KMS-11 (cell line): ENCODE measurements around the gene KCNC1.

ENCODE experiments used
- H2AFZ ChIP-seq: fragments of 200-600 bp; sonication (generic); 2 replicates; pipeline ENCODE4 v1.6.1; 2016; ENCODE audit warnings: antibody characterized with exemption, mixed run types, low read depth
- H3K27ac ChIP-seq: fragments of 200-600 bp; sonication (generic); 2 replicates; pipeline ENCODE4 v1.6.1; 2016; ENCODE audit warnings: mild to moderate bottlenecking, mixed run types
- H3K27me3 ChIP-seq: fragments of 200-600 bp; sonication (generic); 2 replicates; pipeline ENCODE4 v1.6.1; 2017; ENCODE audit warnings: mild to moderate bottlenecking, low read depth, mixed run types, moderate library complexity; ENCODE audit not compliant: insufficient read depth
- H3K36me3 ChIP-seq: fragments of 200-600 bp; sonication (generic); 2 replicates; pipeline ENCODE4 v1.6.1; 2017; ENCODE audit warnings: mild to moderate bottlenecking, mixed run types; ENCODE audit not compliant: insufficient read depth
- H3K4me1 ChIP-seq: fragments of 200-600 bp; sonication (generic); 2 replicates; pipeline ENCODE4 v1.6.1; 2016; ENCODE audit warnings: mild to moderate bottlenecking, low read depth, mixed run types; ENCODE audit not compliant: poor library complexity, severe bottlenecking
- H3K4me2 ChIP-seq: fragments of 200-600 bp; sonication (generic); 2 replicates; pipeline ENCODE4 v1.7.0; 2016; ENCODE audit warnings: mild to moderate bottlenecking, mixed run types
- H3K4me3 ChIP-seq: fragments of 200-600 bp; sonication (generic); IDR thresholded peaks from 2 replicates; pipeline ENCODE4 v1.6.1; 2017; ENCODE audit warnings: low read depth, low read length, mixed read lengths; ENCODE audit not compliant: insufficient read depth
- H3K79me2 ChIP-seq: fragments of 200-600 bp; sonication (generic); 2 replicates; pipeline ENCODE4 v1.6.1; 2016; ENCODE audit warnings: low read depth, mixed run types; ENCODE audit not compliant: insufficient read depth
- H3K9ac ChIP-seq: fragments of 200-600 bp; sonication (generic); 2 replicates; pipeline ENCODE4 v1.6.1; 2016; ENCODE audit warnings: mild to moderate bottlenecking, mixed run types
- H4K20me1 ChIP-seq: fragments of 200-600 bp; sonication (generic); 2 replicates; pipeline ENCODE4 v1.6.1; 2016; ENCODE audit warnings: mild to moderate bottlenecking, mixed run types; ENCODE audit not compliant: insufficient read depth
- TF ChIP-seq, protein P1 (sequence below): fragments of 200-600 bp; sonication (generic); conservative IDR thresholded peaks from 2 replicates; pipeline ENCODE4 v1.6.1; 2017; ENCODE audit warnings: low read depth, mild to moderate bottlenecking, antibody characterized with exemption, low read length, moderate library complexity, mixed read lengths

Gene KCNC1

DNA sequence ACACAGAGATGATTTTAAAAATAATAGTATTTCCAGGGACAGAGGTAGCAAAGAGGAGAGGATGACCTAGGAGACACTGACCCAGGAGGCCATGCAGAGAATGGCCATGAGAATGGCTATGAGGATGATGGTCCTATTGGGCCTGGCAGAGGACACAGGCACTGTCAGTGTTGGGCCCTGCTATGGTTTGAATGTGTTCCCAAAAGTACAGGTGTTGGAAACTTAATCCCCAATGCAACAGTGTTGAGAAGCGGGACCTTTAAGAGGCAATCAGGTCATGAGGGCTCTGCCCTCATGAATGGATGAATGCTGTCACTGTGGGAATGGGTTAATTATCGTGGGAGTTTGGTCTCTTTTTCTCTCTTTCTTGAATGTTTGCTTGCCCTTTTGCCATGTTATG, 61.6 kb downstream of the KCNC1 start:
- Histone ChIP-seq H3K4me2 (no peak overlapping the region), H3K9ac (no peak overlapping the region), H3K4me3 (no peak overlapping the region), H3K4me1 (no peaks in the 10 kb centered on the region), H3K27me3 (no peaks in the 10 kb centered on the region), H2AFZ (no peak overlapping the region), H3K27ac (no peak overlapping the region), H3K36me3 (no peaks in the 10 kb centered on the region), H4K20me1 (no peaks in the 10 kb centered on the region), H3K79me2 (no peaks in the 10 kb centered on the region)
- TF ChIP-seq, protein P1, sequence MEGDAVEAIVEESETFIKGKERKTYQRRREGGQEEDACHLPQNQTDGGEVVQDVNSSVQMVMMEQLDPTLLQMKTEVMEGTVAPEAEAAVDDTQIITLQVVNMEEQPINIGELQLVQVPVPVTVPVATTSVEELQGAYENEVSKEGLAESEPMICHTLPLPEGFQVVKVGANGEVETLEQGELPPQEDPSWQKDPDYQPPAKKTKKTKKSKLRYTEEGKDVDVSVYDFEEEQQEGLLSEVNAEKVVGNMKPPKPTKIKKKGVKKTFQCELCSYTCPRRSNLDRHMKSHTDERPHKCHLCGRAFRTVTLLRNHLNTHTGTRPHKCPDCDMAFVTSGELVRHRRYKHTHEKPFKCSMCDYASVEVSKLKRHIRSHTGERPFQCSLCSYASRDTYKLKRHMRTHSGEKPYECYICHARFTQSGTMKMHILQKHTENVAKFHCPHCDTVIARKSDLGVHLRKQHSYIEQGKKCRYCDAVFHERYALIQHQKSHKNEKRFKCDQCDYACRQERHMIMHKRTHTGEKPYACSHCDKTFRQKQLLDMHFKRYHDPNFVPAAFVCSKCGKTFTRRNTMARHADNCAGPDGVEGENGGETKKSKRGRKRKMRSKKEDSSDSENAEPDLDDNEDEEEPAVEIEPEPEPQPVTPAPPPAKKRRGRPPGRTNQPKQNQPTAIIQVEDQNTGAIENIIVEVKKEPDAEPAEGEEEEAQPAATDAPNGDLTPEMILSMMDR, result no peak

DNA sequence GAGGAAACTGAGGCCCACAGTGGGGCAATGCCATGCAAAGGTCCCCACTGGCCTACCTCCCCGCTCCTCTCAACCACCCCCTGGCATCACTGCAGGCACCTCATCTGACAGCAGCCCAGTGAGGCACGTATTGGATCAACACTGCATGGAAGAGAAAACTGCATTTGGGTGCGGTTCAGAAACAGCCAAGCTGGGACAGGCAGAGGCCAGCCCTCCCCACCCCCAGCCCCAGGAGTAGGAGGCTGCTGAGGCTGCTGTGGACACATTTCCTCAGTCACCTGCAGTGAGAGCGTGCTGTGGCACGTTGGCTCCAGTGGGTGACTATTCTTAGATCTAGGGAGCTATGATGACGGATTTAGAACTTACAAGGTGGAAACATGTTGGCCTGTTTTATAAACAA, 63.7 kb downstream of the KCNC1 start:
- Histone ChIP-seq H3K9ac (no peak overlapping the region), H4K20me1 (no peaks in the 10 kb centered on the region), H3K27me3 (no peaks in the 10 kb centered on the region), H3K27ac (no peak overlapping the region), H3K79me2 (no peaks in the 10 kb centered on the region), H3K4me2 (no peak overlapping the region), H2AFZ (no peak overlapping the region), H3K4me1 (no peaks in the 10 kb centered on the region), H3K4me3 (no peak overlapping the region), H3K36me3 (no peaks in the 10 kb centered on the region)
- TF ChIP-seq, protein P1, result no peak

DNA sequence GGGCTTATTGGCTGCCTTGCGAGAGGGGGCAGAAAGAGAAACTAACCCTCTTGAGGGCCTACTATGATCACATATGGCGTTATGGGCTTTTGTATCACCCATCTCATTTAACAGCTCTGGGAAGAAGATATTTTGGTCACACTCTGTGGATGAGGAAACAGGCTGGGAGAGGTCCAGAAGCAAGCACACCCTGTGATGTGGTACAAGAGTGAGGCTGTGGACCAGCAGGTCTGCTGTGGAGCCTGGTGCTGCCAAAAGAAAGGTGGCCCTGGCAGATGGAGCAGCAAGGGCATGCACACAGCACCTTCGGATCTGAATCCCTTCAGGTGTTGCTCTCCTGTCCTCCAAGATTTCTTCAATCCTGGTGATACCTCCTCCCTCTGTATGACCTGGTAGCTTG, 64.1 kb downstream of the KCNC1 start:
- Histone ChIP-seq H3K79me2 (no peaks in the 10 kb centered on the region), H3K36me3 (no peaks in the 10 kb centered on the region), H3K4me1 (no peaks in the 10 kb centered on the region), H2AFZ (no peak overlapping the region), H3K27ac (no peak overlapping the region), H3K4me3 (no peak overlapping the region), H3K9ac (no peak overlapping the region), H3K4me2 (no peak overlapping the region), H3K27me3 (no peaks in the 10 kb centered on the region), H4K20me1 (no peaks in the 10 kb centered on the region)
- TF ChIP-seq, protein P1, result no peak

DNA sequence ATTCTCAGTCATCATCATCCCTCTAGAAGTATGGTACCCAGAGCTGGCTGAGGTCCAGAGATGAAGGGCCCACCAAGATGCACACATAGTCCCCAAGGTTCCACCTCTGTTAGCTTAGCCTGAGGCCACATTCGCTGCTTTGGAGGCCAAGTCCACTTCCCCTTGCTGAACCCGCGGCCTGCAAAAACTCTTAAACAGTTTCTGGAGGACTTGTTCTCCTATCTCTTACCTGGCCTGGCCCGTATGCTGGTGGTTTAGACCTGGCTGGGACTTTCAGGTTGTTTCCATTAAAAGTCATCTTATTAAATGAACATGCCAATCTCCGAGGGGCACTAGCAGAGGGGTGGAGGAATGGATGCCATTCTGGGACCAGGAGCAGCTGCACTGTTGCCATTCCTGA, 64.6 kb downstream of the KCNC1 start:
- Histone ChIP-seq H3K27ac (no peak overlapping the region), H3K27me3 (no peaks in the 10 kb centered on the region), H3K36me3 (no peaks in the 10 kb centered on the region), H4K20me1 (no peaks in the 10 kb centered on the region), H3K9ac (no peak overlapping the region), H2AFZ (no peak overlapping the region), H3K4me1 (no peaks in the 10 kb centered on the region), H3K79me2 (no peaks in the 10 kb centered on the region), H3K4me3 (no peak overlapping the region), H3K4me2 (no peak overlapping the region)
- TF ChIP-seq, protein P1, result no peak

DNA sequence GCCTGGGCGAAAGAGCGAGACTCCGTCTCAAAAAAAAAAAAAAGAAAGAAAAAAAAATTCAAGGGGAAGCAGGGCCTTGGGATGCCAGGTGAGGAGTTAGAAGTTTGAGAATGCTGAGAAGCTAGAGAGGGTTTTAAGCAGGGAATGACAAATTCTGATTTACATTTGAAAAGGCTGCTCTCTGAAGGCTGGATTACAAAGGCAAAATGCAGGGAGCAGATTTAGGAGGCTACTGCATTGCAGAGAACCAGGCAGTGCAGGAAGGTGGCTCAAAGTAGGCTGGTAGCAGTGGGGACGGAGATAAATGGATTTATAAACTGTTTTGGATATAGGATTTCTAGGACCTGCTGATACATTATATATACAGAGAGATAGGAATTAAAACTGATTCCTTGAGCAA, 66.6 kb downstream of the KCNC1 start:
- Histone ChIP-seq H3K4me3 (no peak overlapping the region), H3K9ac (no peak overlapping the region), H4K20me1 (no peaks in the 10 kb centered on the region), H2AFZ (no peak overlapping the region), H3K4me2 (no peak overlapping the region), H3K4me1 (no peaks in the 10 kb centered on the region), H3K79me2 (no peaks in the 10 kb centered on the region), H3K36me3 (no peaks in the 10 kb centered on the region), H3K27me3 (no peaks in the 10 kb centered on the region), H3K27ac (no peak overlapping the region)
- TF ChIP-seq, protein P1, result no peak
